ENCODE results near the gene KPNA6. TPM values are rescaled to one million over a fixed set of nuclear protein-coding genes. Genes with fewer than 3 reads are reported as not detected.
A peak's percentile ranks its signal among the peaks of the same experiment; 100 is the strongest.
"Not testable (repeated sequence)": the region's sequence is repeated elsewhere in the genome, so short reads cannot be mapped to it uniquely, and the experiment has no call there.

The KPNA6 gene
- total RNA-seq, 1 experiment from 2014 or later: 104 TPM

DNA sequence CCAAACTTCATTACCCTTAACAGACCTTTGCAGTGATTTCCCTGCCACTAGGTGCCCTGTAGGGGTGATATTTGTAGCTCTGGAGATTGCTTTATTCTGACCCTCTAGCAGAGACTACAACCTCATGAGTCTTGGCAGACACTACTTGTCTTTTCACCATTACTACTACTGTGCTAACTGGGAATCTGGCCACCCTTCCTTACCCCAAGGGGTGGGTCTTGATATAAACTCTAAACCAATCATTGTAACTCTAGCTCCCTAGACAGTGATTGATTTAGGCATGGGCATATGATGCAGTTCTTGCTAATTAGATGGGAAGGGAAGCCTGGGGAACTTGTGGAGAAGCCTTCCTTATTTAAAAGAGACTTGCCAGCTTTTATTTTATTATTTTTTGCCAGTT, 3.9 kb downstream of the KPNA6 start:
- Mint-ChIP-seq H3K4me1 (peaks cover 17% of the 10 kb centered on the region), H3K36me3 (no peaks in the 10 kb centered on the region), H3K9me3 (no peaks in the 10 kb centered on the region), H3K4me3 (no peak overlapping the region; the same call in 1 of the 2 replicates), H3K27me3 (ENCODE audit: low read depth) (no peaks in the 10 kb centered on the region), H3K27ac (peak overlapping the region; percentile 85)
- ChIA-PET CTCF (interaction anchor here (0.6 to 2.5 kb wide), 6 partner anchors 16 to 137 kb away, joined by 3 to 11 read pairs (median 4); partner anchors contain the start of gene TMEM39B), POLR2A (no interaction called here)
- DNase-seq (ENCODE audit: low spot score): no peak
- peak; percentile 38 for ATAC-seq
- TF ChIP-seq, protein P1, sequence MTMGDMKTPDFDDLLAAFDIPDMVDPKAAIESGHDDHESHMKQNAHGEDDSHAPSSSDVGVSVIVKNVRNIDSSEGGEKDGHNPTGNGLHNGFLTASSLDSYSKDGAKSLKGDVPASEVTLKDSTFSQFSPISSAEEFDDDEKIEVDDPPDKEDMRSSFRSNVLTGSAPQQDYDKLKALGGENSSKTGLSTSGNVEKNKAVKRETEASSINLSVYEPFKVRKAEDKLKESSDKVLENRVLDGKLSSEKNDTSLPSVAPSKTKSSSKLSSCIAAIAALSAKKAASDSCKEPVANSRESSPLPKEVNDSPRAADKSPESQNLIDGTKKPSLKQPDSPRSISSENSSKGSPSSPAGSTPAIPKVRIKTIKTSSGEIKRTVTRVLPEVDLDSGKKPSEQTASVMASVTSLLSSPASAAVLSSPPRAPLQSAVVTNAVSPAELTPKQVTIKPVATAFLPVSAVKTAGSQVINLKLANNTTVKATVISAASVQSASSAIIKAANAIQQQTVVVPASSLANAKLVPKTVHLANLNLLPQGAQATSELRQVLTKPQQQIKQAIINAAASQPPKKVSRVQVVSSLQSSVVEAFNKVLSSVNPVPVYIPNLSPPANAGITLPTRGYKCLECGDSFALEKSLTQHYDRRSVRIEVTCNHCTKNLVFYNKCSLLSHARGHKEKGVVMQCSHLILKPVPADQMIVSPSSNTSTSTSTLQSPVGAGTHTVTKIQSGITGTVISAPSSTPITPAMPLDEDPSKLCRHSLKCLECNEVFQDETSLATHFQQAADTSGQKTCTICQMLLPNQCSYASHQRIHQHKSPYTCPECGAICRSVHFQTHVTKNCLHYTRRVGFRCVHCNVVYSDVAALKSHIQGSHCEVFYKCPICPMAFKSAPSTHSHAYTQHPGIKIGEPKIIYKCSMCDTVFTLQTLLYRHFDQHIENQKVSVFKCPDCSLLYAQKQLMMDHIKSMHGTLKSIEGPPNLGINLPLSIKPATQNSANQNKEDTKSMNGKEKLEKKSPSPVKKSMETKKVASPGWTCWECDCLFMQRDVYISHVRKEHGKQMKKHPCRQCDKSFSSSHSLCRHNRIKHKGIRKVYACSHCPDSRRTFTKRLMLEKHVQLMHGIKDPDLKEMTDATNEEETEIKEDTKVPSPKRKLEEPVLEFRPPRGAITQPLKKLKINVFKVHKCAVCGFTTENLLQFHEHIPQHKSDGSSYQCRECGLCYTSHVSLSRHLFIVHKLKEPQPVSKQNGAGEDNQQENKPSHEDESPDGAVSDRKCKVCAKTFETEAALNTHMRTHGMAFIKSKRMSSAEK (CRISPR knock-in tag; IDR thresholded peaks at IDR 0.05; ENCODE audit: borderline replicate concordance): no peak
- TF ChIP-seq, protein P2, sequence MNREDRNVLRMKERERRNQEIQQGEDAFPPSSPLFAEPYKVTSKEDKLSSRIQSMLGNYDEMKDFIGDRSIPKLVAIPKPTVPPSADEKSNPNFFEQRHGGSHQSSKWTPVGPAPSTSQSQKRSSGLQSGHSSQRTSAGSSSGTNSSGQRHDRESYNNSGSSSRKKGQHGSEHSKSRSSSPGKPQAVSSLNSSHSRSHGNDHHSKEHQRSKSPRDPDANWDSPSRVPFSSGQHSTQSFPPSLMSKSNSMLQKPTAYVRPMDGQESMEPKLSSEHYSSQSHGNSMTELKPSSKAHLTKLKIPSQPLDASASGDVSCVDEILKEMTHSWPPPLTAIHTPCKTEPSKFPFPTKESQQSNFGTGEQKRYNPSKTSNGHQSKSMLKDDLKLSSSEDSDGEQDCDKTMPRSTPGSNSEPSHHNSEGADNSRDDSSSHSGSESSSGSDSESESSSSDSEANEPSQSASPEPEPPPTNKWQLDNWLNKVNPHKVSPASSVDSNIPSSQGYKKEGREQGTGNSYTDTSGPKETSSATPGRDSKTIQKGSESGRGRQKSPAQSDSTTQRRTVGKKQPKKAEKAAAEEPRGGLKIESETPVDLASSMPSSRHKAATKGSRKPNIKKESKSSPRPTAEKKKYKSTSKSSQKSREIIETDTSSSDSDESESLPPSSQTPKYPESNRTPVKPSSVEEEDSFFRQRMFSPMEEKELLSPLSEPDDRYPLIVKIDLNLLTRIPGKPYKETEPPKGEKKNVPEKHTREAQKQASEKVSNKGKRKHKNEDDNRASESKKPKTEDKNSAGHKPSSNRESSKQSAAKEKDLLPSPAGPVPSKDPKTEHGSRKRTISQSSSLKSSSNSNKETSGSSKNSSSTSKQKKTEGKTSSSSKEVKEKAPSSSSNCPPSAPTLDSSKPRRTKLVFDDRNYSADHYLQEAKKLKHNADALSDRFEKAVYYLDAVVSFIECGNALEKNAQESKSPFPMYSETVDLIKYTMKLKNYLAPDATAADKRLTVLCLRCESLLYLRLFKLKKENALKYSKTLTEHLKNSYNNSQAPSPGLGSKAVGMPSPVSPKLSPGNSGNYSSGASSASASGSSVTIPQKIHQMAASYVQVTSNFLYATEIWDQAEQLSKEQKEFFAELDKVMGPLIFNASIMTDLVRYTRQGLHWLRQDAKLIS (CRISPR knock-in tag; IDR thresholded peaks at IDR 0.05; ENCODE audit: borderline replicate concordance): no peak
- TF ChIP-seq, protein P3, sequence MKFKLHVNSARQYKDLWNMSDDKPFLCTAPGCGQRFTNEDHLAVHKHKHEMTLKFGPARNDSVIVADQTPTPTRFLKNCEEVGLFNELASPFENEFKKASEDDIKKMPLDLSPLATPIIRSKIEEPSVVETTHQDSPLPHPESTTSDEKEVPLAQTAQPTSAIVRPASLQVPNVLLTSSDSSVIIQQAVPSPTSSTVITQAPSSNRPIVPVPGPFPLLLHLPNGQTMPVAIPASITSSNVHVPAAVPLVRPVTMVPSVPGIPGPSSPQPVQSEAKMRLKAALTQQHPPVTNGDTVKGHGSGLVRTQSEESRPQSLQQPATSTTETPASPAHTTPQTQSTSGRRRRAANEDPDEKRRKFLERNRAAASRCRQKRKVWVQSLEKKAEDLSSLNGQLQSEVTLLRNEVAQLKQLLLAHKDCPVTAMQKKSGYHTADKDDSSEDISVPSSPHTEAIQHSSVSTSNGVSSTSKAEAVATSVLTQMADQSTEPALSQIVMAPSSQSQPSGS (CRISPR knock-in tag; IDR thresholded peaks at IDR 0.05; ENCODE audit: borderline replicate concordance, low read depth): no peak

DNA sequence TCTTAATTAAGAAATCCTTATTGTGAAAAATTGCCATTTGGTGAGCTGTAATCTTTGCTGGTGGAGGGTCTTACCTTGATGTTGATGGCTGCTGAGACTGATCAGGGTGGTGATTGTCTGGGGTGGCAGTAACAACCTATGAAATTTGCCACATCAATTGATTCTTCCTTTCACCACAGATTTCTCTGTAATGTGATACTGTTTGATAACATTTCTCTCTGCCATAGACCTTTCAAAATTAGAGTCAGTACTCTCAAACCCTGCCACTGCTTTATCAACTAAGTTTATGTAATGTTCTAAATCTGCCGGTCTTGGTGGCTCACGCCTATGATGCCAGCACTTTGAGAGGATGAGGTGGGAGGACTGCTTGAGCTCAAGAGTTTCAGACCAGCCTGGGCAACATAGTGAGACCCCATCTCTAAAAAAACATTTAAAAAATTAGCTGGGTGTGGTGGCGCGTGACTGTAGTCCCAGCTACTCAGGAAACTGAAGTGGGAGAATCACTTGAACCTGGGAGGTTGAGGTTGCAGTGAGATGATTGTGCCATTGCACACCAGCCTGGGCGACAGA, 5.0 kb downstream of the KPNA6 start:
- peaks cover 17% of the 10 kb centered on the region for H3K4me1 Mint-ChIP-seq
- no peaks in the 10 kb centered on the region for H3K36me3 Mint-ChIP-seq
- no peaks in the 10 kb centered on the region for H3K9me3 Mint-ChIP-seq
- H3K4me3 Mint-ChIP-seq: no peak overlapping the region
- H3K27ac Mint-ChIP-seq: no peak overlapping the region
- POLR2A ChIA-PET: no interaction called here
- DNase-seq (ENCODE audit: low spot score) (no peak), ATAC-seq (no peak)
- no peak for TF ChIP-seq ELF4 (CRISPR knock-in tag; IDR thresholded peaks at IDR 0.05; ENCODE audit: low read depth)
- 0 out of 2 replicates have a peak, but pooled peaks have one; percentile 58 for TF ChIP-seq ZNF121 (CRISPR knock-in tag; IDR thresholded peaks at IDR 0.05)
- CTCF ChIA-PET: interaction anchor here (0.7 to 2.5 kb wide), 2 partner anchors 30 to 40 kb away, joined by 3 to 11 read pairs; partner anchors contain the start of gene TMEM39B
- H3K27me3 Mint-ChIP-seq (ENCODE audit: low read depth): no peaks in the 10 kb centered on the region

DNA sequence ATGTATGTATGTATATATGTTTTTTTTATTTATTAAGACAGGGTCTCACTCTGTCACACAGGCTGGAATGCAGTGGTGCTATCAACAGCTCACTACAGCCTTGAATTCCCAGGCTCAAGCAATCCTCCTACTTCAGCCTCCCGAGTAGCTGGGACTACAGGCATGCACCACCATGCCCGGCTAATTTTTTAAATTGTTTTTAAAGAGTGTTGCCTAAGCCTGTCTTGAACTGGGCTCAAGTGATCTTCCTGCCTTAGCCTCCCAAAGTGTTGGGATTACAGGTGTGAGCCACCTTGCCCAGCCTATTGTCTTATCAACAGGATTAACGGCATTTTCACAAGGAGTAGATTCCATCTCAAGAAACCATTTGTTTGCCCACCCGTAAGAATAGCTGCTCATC, 5.6 kb downstream of the KPNA6 start:
- peaks cover 17% of the 10 kb centered on the region for H3K4me1 Mint-ChIP-seq
- DNase-seq (ENCODE audit: low spot score); H3K27ac Mint-ChIP-seq; ATAC-seq; H3K4me3 Mint-ChIP-seq; H3K9me3 Mint-ChIP-seq; CTCF ChIA-PET; H3K36me3 Mint-ChIP-seq; H3K27me3 Mint-ChIP-seq (ENCODE audit: low read depth); POLR2A ChIA-PET: not testable (repeated sequence)

DNA sequence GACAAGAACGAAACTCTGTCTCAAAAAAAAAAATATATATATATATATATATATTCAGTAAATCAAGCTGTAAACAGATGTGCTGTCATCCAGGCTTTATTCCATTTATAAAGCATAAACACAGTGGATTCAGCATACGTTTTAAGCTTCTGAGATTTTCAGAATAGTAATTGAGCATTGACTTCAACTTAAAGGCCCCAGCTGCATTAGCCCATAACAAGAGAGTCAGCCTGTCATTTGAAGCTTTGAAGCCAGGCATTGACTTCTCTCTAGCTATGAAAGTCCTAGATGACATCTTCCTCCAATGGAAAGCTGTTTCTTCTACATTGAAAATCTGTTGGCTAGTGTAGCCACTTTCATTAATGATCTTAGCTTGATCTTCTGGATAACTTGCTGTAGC, 6.6 kb downstream of the KPNA6 start:
- POLR2A ChIA-PET: no interaction called here
- no peak for TF ChIP-seq ESRRA (CRISPR knock-in tag; IDR thresholded peaks at IDR 0.05; ENCODE audit: borderline replicate concordance)
- TF ChIP-seq ELF4 (CRISPR knock-in tag; IDR thresholded peaks at IDR 0.05; ENCODE audit: low read depth): no peak
- TF ChIP-seq MYBL2 (CRISPR knock-in tag; IDR thresholded peaks at IDR 0.05): no peak
- TF ChIP-seq, protein P4, sequence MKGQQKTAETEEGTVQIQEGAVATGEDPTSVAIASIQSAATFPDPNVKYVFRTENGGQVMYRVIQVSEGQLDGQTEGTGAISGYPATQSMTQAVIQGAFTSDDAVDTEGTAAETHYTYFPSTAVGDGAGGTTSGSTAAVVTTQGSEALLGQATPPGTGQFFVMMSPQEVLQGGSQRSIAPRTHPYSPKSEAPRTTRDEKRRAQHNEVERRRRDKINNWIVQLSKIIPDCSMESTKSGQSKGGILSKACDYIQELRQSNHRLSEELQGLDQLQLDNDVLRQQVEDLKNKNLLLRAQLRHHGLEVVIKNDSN (CRISPR knock-in tag; IDR thresholded peaks at IDR 0.05): no peak
- TF ChIP-seq, protein P2 (CRISPR knock-in tag; IDR thresholded peaks at IDR 0.05; ENCODE audit: borderline replicate concordance): no peak
- no peak for TF ChIP-seq ZNF671 (CRISPR knock-in tag; IDR thresholded peaks at IDR 0.05)
- no peak for TF ChIP-seq KAT7 (CRISPR knock-in tag; IDR thresholded peaks at IDR 0.05; ENCODE audit: borderline replicate concordance)
- no peaks in the 10 kb centered on the region for H3K36me3 Mint-ChIP-seq
- ATAC-seq (no peak), DNase-seq (ENCODE audit: low spot score) (no peak)
- no peak overlapping the region for H3K4me3 Mint-ChIP-seq
- peaks cover 12% of the 10 kb centered on the region for H3K4me1 Mint-ChIP-seq
- CTCF ChIA-PET: interaction anchor here (1.0 kb wide), 1 partner anchor 42 kb away, joined by 4 read pairs; the partner anchor contains the start of gene TMEM39B
- no peaks in the 10 kb centered on the region for H3K27me3 Mint-ChIP-seq (ENCODE audit: low read depth)
- no peak overlapping the region for H3K27ac Mint-ChIP-seq
- no peaks in the 10 kb centered on the region for H3K9me3 Mint-ChIP-seq

Measured in WTC11 (cell line).